ENCODE measurements around the gene GJA3. TPM values are rescaled to one million over a fixed set of nuclear protein-coding genes. Genes with fewer than 3 reads are reported as not detected.

GJA3 gene
- not detected for total RNA-seq
- long read RNA-seq, result 0 reads

- DNase-seq, result peak in 1 of 2 donors; percentile 56
- intact Hi-C loops (cut with DNase I, micrococcal nuclease), result loop anchor here in 1 of 2 donors (10.0 kb wide), 1 partner anchor 66 kb away; no protein-coding TSS in a partner anchor
These were observed at the start of gene GJA3 for GRCh38 chr13:20160306-20161274. GJA3 (minus strand) TSS chr13:20161052; CDS start chr13:20143288, 17,764 bp downstream.

GRCh38 chr13:20209948-20210347 is 49.1 kb upstream of the GJA3 start:
- DNase-seq (no peak), ATAC-seq (no peak)
- intact Hi-C loops (cut with DNase I, micrococcal nuclease), result no loop called here

More at GRCh38 chr13:20160306-20161274, at the start of gene GJA3:
- ATAC-seq, result peak; percentile 45

- intact Hi-C loops (cut with DNase I, micrococcal nuclease), result no loop called here
- DNase-seq (no peak), ATAC-seq (no peak)
These were observed 45.9 kb upstream of the GJA3 start for GRCh38 chr13:20206698-20207235.

GRCh38 chr13:20206065-20206697 is 45.3 kb upstream of the GJA3 start:
- intact Hi-C loops (cut with DNase I, micrococcal nuclease), result no loop called here
- DNase-seq, result no peak
- ATAC-seq, result no peak

- peak; percentile 93 for ATAC-seq
- DNase-seq, result no peak
These were observed 37.9 kb upstream of the GJA3 start for GRCh38 chr13:20198781-20199180.

GRCh38 chr13:20197361-20197834 is 36.5 kb upstream of the GJA3 start:
- no peak for DNase-seq
- ATAC-seq, result peak; percentile 42
- intact Hi-C loops (cut with DNase I, micrococcal nuclease), result no loop called here

More at GRCh38 chr13:20198781-20199180, 37.9 kb upstream of the GJA3 start:
- intact Hi-C loops (cut with DNase I, micrococcal nuclease), result no loop called here

- ATAC-seq (no peak), DNase-seq (no peak)
- intact Hi-C loops (cut with DNase I, micrococcal nuclease), result no loop called here
These were observed 34.9 kb upstream of the GJA3 start for GRCh38 chr13:20195801-20196200.

- ATAC-seq (no peak), DNase-seq (no peak)
- intact Hi-C loops (cut with DNase I, micrococcal nuclease), result no loop called here
These were observed 33.2 kb upstream of the GJA3 start for GRCh38 chr13:20193907-20194631.

GRCh38 chr13:20193162-20193906 is 32.5 kb upstream of the GJA3 start:
- DNase-seq (peak in 1 of 2 donors; percentile 23), ATAC-seq (peak; percentile 29)
- intact Hi-C loops (cut with DNase I, micrococcal nuclease), result no loop called here

GRCh38 chr13:20192836-20193161 is 31.9 kb upstream of the GJA3 start, which contains the start of gene GJB2:
GJB2 (minus strand) TSS chr13:20192938; CDS start chr13:20189581, 3,357 bp downstream.
- ATAC-seq, result peak; percentile 68
- peak; percentile 65 to 78 for DNase-seq
- intact Hi-C loops (cut with DNase I, micrococcal nuclease), result no loop called here

GRCh38 chr13:20192158-20192835 is 31.4 kb upstream of the GJA3 start:
- intact Hi-C loops (cut with DNase I, micrococcal nuclease), result no loop called here
- ATAC-seq, result peak; percentile 70
- peak; percentile 55 to 69 for DNase-seq

GRCh38 chr13:20191311-20192157 is 30.7 kb upstream of the GJA3 start:
- DNase-seq (peak; percentile 78 to 79), ATAC-seq (peak; percentile 67)
- intact Hi-C loops (cut with DNase I, micrococcal nuclease), result no loop called here

GRCh38 chr13:20190481-20191310 is 29.8 kb upstream of the GJA3 start:
- intact Hi-C loops (cut with DNase I, micrococcal nuclease), result no loop called here
- ATAC-seq (no peak), DNase-seq (no peak)

- DNase-seq (no peak), ATAC-seq (no peak)
- intact Hi-C loops (cut with DNase I, micrococcal nuclease), result no loop called here
These were observed 29.2 kb upstream of the GJA3 start for GRCh38 chr13:20190076-20190475.

- peak; percentile 48 to 55 for DNase-seq
- peak; percentile 31 for ATAC-seq
- intact Hi-C loops (cut with DNase I, micrococcal nuclease), result loop anchor here in 1 of 2 donors (10.0 kb wide), 1 partner anchor 736 kb away; no protein-coding TSS in a partner anchor
These were observed 28.1 kb upstream of the GJA3 start for GRCh38 chr13:20188667-20189553.
